ENCODE results near the gene SPAG9. TPM values are rescaled to one million over a fixed set of nuclear protein-coding genes. Genes with fewer than 3 reads are reported as not detected.

The SPAG9 gene, protein sequence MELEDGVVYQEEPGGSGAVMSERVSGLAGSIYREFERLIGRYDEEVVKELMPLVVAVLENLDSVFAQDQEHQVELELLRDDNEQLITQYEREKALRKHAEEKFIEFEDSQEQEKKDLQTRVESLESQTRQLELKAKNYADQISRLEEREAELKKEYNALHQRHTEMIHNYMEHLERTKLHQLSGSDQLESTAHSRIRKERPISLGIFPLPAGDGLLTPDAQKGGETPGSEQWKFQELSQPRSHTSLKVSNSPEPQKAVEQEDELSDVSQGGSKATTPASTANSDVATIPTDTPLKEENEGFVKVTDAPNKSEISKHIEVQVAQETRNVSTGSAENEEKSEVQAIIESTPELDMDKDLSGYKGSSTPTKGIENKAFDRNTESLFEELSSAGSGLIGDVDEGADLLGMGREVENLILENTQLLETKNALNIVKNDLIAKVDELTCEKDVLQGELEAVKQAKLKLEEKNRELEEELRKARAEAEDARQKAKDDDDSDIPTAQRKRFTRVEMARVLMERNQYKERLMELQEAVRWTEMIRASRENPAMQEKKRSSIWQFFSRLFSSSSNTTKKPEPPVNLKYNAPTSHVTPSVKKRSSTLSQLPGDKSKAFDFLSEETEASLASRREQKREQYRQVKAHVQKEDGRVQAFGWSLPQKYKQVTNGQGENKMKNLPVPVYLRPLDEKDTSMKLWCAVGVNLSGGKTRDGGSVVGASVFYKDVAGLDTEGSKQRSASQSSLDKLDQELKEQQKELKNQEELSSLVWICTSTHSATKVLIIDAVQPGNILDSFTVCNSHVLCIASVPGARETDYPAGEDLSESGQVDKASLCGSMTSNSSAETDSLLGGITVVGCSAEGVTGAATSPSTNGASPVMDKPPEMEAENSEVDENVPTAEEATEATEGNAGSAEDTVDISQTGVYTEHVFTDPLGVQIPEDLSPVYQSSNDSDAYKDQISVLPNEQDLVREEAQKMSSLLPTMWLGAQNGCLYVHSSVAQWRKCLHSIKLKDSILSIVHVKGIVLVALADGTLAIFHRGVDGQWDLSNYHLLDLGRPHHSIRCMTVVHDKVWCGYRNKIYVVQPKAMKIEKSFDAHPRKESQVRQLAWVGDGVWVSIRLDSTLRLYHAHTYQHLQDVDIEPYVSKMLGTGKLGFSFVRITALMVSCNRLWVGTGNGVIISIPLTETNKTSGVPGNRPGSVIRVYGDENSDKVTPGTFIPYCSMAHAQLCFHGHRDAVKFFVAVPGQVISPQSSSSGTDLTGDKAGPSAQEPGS (N-terminal part only)
- total RNA-seq, result 136 TPM

DNA sequence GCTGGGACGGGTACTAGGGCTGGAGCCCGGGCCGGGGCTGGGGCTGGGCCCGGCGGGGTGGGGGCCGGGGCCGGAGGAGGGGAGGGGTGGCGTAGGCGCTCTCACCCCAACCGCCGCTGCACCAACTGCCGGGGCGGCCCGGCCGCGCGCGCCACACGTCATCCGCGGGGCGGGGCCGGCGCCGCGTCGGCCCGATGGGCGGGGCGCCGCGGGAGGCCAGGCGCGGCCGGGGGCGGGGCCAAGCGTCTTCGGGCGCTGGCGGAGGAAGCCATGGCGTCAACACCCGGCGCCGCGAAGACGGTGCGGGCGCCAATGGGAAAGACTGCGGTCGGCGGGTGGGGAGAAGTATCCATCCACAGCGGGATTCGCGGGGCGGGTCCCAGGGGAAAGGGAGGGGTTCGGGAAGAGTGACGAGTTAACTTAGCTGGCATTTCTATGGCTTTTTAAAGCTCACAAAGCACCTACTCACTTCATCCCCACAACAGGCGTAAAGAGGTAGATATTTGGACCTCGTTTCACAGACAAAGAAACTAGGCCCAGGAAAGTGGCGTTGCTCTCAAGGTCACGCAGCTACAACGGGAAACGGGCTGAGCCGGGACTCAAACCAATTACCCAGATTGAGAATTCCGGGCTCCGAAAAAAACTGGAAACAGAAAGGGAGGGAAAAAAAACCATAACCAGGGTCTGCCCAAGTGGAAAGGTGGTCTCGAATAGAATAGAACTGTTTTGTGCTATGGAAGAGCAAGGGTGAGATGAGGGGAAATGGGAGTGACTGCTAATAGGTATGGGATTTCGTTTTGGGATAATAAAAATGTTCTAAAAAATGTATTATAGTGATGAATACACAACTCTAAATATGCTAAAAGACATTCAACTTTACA is at the start of gene SPAG9:
Gene SPAG9 (minus strand): TSS at position 130 of the 881 bp plus-strand sequence. CDS start 212 bp downstream, outside the sequence.
- peak; percentile 94 for DNase-seq (ENCODE audit: low spot score)

DNA sequence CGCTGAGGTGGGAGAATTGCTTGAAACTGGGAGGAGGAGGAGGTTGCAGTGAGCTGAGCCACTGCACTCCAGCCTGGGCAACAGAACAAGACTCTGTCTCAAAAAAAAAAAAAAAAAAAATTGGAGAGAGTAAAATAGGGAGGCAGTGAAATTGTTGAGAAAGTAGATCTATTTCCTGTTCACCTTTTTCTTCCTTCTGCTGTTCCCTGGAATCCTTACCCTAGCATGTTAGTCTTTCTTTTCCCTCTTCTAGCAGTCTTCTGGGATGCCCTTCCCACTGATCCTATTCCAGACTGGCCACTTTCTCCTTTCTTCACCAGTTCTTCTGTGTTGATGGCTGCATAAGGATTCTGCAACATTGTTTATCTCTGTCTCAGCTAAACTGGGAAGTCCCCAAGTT is 48.7 kb upstream of the SPAG9 start:
- DNase-seq (ENCODE audit: low spot score), result no peak

DNA sequence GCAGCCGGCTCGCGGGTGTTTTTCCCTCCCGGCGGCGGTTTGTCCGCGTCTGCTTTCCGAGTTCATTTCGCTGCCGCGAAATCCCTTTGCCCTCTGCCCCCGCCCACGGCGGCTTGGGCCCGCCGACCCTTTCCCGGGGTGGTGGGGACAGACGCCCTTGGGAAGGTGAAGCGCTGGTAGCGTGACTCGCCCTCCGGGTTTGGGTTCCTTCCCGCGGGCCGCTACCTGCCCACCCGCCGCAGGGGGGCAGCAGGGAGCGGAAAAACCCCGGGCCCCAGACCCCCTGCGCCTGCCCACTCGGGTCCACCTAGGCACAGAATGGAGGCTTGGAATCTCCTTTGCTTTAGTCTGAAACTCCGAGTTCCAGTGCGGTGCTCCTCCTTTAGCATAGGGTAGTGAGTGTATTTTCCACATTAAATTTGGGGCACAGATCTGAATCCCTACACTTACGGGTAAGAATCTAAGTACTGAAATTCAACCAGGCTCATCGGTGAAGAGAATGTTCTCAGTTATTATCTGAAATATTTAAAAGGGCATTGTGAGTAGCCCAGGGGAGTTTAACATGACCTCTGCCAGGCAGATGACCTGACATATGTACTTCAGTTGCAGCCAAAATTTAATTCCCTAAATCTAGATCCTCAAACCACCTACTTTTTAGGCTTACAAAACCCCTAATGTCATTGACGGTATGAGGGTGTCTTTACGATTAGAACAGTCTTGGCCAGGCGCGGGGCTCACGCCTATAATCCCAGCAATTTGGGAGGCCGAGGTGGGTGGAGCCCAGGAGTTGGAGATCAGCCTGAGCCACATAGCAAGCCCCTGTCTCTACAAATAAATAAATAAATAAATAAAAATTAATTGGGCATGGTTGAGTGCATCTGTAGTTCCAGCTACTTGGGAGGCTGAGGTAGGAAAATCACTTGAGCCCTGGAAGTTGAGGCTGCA is 46.6 kb upstream of the SPAG9 start:
- DNase-seq (ENCODE audit: low spot score), result no peak

DNA sequence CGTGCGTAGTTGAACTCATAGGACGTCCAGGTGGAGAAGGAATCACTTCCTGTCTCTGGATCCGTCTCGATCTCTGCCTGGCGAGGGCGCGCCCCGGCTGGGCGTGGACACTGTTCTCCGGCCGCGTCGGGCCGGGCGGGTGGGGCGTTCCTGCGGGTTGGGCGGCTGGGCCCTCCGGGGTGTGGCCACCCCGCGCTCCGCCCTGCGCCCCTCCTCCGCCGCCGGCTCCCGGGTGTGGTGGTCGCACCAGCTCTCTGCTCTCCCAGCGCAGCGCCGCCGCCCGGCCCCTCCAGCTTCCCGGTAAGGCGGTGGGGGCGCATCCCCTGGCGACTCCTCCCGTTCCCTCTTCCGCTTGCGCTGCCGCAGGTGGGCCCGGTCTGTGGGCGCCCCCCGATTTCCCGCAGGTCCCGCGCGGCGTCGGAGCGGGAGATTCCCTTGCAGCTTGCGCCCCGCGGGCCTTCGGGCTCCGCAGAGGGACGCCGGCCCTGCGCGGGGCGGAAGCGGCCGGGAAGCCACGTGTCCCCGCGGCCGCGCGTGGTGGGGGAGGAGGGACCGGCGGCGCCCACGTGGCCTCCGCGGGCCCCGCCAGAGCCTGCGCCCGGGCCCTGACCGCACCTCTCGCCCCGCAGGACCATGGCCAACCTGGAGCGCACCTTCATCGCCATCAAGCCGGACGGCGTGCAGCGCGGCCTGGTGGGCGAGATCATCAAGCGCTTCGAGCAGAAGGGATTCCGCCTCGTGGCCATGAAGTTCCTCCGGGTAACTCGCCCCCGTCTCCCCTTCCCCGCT is 45.7 kb upstream of the SPAG9 start, which contains the start of gene NME2:
Gene NME2 (plus strand): TSS at position 214 of the 789 bp plus-strand sequence. CDS start 420 bp downstream, at position 634.
- DNase-seq (ENCODE audit: low spot score), result peak; percentile 93

DNA sequence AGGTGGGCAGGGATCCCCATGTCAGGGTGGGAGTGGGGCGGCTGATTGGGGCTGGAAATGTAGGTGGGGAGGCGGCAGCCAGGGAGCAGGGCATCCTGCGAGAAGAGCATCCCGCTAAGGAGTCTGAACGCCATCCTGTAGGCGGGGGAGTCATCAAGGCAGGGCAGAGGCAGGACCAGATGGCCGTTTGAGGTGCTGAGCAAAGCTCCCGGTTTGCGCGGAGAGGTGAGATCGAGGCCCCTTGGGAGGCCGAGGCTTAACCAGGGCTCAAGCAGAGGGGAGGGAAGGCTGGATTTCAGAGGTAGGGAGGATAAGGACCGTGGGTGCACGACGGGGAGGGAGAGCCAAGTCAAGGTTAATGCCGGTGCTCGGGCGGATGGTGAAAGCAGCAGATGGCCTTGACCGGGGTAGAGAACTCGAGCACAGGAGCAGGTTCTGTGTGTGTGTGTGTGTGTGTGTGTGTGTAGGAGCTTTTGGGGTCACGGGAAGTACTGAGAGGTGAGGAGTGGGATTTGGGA is 45.1 kb upstream of the SPAG9 start:
- DNase-seq (ENCODE audit: low spot score), result no peak

DNA sequence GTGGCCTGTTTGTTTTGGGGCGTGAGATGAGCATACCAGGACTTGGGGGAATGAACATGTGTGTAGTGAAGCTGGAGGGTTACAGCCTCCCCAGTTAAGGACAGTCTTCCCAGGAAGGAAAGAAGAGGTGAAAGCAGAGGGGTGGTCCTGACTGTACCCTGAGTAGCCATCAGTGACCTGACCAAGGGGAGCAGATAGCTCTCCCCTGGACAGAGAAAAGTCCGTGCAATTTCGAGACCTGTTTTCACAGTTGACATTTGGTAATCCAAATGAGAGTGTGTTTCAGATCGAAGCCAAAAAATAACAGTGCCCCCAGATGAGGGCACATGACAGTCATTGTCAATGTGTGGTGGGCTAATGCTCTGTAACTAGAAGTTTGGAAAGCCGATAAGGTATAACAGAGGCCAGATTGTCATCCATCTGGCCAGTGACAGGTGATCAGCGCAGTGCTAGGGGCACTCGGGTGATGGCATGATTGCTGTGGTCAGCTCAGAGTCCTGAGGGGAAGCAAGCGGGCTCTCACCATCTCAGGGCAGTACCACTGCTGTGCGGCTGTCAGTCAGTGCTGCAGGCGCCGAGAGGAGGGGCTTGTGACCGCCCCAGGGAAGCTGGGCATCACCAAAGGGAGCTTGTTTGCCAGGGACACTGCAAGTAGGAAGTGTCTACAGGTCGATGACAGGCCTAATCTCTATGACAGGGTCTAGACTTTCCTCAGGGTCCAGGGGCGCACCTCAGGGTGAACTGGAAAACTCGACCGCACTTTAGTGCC is 44.4 kb upstream of the SPAG9 start:
- peak; percentile 22 for DNase-seq (ENCODE audit: low spot score)

DNA sequence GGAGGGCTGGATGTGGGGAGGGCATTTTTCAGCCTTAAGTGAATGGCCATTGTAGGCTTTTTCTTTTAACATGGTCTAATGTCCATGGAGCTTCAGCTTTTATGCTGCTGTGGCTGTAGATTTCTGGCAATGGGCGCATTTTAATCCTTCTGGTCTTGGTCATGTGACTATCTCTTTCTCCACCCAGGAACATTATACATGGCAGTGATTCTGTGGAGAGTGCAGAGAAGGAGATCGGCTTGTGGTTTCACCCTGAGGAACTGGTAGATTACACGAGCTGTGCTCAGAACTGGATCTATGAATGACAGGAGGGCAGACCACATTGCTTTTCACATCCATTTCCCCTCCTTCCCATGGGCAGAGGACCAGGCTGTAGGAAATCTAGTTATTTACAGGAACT is 40.9 kb upstream of the SPAG9 start:
- no peak for DNase-seq (ENCODE audit: low spot score)

DNA sequence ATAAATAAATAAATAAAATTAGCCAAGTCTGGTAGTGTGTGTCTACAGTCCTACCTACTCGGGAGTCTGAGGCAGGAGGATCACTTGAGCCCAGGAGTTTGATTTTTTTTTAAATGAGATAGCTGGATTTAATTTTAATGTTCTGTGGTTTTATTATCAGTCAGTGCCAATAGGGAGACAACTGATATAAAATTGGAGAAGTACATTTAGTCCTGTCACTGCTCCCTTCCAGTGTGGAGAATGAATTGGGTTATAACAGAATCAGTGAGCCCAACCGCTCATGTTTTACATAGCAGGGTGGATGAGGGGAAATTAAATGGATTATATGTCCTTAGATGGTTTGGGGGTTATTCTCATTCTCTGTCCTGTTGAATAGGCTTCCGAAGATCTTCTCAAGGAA is 38.9 kb upstream of the SPAG9 start:
- DNase-seq (ENCODE audit: low spot score), result no peak

DNA sequence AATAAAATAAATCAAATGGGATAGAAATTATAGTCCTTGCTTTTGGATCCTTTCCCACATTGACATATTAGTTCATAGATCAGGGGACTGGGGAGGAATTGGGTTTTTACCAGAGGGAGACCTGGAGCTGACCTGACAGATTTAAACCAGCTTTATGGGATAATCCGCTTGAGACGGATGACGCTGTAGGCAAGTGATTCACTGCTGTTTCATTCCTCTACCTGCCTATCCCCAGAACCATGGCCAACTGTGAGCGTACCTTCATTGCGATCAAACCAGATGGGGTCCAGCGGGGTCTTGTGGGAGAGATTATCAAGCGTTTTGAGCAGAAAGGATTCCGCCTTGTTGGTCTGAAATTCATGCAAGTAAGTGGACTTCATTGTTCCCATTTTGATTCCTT is 34.7 kb upstream of the SPAG9 start:
- no peak for DNase-seq (ENCODE audit: low spot score)

DNA sequence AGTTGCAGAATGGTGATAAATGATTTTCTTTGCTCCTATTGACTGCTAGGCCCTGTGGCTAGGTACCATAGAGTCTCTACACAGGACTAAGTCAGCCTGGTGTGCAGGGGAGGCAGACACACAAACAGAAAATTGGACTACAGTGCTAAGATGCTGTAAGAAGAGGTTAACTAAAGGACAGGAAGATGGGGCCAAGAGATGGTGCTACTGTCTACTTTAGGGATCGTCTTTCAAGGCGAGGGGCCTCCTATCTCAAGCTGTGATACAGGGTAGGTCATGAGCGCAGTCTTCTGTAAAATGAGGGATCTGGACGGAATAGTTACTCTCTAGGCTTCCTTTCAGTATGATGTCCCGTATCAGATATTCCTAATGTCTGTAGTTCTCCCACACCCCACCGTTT is 33.5 kb upstream of the SPAG9 start:
- no peak for DNase-seq (ENCODE audit: low spot score)

DNA sequence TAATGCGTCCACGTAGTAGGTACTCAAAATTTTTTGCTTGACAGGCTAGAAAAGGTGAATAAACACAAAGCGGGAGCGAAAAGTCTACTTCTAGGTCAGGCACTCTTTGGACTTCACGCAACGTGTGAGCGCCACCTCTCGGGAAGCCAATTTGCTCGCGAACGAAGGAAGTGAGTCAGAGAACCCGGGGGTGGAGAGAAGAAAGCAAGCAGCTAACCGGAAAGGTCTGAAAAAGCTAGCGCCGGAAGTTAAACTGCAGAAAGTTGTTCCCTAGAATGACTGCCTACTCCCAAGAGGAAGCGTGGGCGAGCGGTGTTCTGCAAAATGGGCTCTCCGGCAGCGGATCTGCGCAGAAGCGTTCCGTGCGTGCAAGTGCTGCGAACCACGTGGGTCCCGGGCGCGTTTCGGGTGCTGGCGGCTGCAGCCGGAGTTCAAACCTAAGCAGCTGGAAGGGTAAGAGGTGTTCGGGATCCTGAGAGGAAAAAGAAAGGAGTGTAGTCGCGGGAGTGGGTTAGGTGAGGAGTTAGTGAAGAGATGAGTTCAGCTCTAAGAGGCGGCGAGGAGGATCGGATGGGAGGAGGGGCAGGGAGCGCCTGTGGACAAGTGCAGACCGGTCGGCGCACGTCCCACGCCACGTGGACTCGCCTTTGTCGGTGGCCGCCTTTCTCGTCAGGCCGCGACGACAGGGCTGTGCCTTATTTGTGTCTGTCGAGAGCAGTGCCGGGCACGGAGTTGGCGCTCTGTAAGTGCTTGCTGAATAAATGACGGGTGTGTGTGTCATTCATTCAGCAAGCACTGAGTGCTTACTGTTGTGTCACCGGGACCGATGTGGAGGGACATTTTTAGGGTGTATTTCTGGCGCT is 32.8 kb upstream of the SPAG9 start, which contains the start of gene NME1:
Gene NME1 (plus strand): TSS at position 350 of the 863 bp plus-strand sequence. CDS start 2,096 bp downstream, outside the sequence.
- peak; percentile 97 for DNase-seq (ENCODE audit: low spot score)

DNA sequence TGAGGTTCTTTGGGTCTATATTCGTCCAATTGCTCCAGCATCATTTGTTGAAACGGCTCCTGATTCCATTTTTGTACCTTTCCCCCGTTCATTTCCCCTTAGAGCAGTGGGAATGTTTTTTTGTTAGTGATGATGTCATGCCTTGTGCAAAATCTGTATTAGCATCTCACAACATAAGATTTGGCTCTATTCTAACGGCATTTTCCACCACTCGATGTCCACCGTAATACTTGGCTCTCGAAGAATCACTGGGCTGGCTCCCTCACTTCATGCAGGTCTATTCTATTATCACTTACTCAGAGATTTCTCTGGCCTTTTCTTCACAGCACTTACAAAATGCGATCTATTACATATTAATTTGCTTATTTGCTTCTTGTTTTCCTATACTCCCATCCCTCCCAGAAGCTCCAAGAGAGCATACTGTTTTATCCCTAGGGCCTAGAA is 32.1 kb upstream of the SPAG9 start:
- DNase-seq (ENCODE audit: low spot score), result no peak

DNA sequence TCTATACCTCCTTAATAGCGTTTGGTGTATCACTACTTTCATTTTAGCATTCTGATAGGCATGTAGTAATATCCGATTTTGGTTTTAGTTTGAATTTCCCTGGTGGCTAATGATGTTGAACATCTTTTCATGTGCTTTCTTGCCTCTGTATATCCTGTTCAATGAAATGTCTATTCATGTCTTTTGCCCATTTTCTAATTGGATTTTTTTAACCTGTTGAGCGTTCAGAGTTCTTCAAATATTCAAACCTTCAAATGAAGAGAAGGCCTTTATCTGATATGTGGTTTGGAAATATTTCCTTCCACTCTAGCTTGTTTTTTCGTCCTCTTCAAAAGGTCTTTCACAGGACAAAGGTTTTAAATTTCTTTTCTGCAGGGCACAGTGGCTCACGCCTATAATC is 30.3 kb upstream of the SPAG9 start:
- no peak for DNase-seq (ENCODE audit: low spot score)

DNA sequence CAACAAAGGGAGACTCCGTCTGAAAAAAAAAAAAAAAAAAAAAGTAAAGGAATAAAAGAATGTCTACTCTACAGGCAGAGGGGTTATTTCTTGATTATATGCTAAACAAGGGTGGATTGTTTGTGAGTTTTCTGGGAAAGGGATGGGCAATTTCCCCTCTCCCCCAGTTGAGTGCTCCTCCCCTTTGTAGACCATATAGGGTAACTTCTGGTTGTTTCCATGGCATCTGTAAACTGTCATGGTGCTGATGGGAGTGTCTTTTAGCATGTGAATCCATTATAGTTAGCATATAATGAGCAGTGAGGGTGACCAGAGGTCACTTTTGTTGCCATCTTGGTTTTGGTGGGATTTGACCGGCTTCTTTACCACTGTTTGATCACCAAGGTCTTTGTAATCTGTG is 28.5 kb upstream of the SPAG9 start:
- no peak for DNase-seq (ENCODE audit: low spot score)

DNA sequence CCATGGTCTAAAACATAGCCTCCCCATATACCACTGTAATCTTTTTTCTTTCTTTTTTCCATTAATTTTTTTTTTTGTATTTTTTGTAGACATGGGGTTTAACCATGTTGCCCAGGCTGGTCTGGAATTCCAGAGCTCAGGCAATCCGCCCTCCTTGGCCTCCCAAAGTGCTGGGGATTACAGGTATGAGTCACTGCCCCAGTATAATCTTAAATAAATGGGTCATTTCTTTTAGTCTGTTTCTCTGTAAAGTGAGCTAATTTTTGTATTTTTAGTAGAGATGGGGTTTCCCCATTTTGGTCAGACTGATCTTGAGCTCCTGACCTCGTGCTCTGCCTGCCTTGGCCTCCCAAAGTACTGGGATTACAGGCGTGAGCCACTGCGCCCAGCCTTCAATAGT is 27.0 kb upstream of the SPAG9 start:
- no peak for DNase-seq (ENCODE audit: low spot score)

DNA sequence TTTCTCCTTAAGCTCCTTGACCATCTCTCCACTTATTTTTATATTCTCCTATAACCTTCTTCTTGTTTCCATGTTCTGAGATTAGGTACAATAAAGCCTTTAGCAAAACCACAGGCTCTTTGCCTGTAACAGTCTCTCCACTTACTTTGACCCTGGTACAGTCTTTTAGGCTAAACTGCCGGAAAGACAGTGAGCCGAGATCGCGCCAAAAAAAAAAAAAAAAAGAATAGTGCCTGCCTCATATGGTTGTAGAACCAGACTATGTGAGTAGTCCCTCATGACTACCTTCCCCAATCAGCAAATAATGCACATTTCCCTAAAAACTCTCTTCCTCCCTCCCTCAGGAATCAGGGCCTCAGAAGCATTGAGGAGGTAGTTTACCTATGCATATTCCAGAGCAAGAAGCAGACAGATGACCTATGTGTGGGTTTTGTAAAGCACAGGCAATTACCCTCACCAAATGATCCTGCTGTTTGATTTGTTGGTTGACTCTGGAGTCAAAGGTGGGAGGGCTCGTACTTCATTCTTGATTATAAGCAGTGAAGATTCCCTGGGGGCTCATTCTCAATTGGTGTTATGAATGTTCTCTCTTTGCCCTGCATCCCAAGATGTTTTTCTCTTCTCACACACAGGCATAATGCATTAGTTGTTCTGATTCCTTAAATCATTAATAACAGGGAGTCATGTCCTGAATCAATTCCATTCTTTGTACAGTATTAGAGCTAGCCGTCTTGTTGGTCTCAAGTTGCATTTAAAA is 23.8 kb upstream of the SPAG9 start:
- no peak for DNase-seq (ENCODE audit: low spot score)

Data from ureter (tissue), 1 donor.